Measurements from ENCODE around the gene MYL12B.

The MYL12B gene

DNA sequence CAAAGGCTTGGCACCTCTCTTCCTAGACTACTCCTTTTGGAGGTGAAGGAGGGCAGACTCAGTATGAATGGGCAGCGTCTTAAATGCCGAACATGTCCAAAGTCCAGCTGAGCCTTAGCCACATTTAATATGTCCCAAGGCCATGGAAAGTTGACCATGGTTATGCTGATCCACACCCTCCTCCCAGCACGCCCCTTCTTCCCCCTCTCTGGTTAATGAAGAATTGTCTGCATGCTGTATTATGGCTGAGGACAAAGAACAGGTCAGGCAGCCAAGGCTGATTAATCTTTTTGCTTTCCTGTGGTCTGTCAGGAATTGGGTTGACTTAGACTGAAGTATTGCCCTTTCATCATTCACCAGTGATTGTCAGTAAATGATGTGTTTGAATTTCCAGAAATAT lies 36.3 kb upstream of the MYL12B start:
- DNase-seq (ENCODE audit: low read depth): no peak
- no peak for TF ChIP-seq CTCF (IDR thresholded peaks at IDR 0.05; ENCODE audit: insufficient read depth, low read depth, low read length, missing control alignments)
- no peak overlapping the region for H3K4me3 ChIP-seq (ENCODE audit: low read depth, low read length)

DNA sequence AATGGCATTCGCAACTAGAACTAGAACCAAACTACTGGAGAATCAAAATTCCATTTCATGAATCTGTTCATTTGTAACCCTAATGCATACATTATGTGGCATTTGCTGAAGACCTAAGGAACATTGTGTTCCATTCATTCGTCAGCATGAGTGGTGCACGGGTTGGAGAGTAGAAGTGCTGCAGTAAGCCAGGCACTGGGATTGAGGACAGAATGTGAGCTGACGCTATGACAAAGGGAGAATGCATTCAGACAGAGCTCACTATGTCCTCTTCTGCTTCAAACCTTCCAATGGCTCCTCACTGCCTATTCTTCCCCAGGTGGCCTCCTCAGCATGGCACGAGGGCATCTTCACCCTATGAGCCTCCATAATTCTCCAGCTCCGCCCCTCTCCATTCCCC lies 35.9 kb upstream of the MYL12B start:
- no peak overlapping the region for H3K4me3 ChIP-seq (ENCODE audit: low read depth, low read length)
- no peak for DNase-seq (ENCODE audit: low read depth)
- no peak for TF ChIP-seq CTCF (IDR thresholded peaks at IDR 0.05; ENCODE audit: insufficient read depth, low read depth, low read length, missing control alignments)

GRCh38 chr18:3230401-3231334 lies 31.3 kb upstream of the MYL12B start:
- TF ChIP-seq CTCF (IDR thresholded peaks at IDR 0.05; ENCODE audit: insufficient read depth, low read depth, low read length, missing control alignments): no peak
- H3K4me3 ChIP-seq (ENCODE audit: low read depth, low read length): no peak overlapping the region
- DNase-seq (ENCODE audit: low read depth): no peak

DNA sequence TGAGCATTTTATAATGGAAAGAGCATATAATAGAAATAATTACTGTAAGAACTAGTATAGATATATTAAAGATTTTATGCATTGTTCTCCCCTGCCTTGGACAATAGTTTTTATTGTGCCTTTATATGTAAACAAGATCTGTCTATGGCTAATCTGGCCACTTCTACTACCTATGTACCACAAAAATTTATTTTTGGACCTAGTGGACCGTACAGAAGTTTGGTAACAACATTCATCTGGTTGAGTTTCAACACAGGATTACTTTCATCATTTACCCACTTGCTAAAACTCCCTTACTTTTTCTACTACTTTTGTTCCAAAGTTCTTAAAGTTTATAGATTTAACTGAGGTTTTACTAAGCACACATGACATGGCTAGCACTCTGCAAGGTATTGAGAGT lies 28.9 kb upstream of the MYL12B start:
- no peak for TF ChIP-seq CTCF (IDR thresholded peaks at IDR 0.05; ENCODE audit: insufficient read depth, low read depth, low read length, missing control alignments)
- DNase-seq (ENCODE audit: low read depth): no peak
- H3K4me3 ChIP-seq (ENCODE audit: low read depth, low read length): no peak overlapping the region

GRCh38 chr18:3233433-3234168 lies 28.3 kb upstream of the MYL12B start:
- TF ChIP-seq CTCF (IDR thresholded peaks at IDR 0.05; ENCODE audit: insufficient read depth, low read depth, low read length, missing control alignments): no peak
- no peak for DNase-seq (ENCODE audit: low read depth)
- no peak overlapping the region for H3K4me3 ChIP-seq (ENCODE audit: low read depth, low read length)

DNA sequence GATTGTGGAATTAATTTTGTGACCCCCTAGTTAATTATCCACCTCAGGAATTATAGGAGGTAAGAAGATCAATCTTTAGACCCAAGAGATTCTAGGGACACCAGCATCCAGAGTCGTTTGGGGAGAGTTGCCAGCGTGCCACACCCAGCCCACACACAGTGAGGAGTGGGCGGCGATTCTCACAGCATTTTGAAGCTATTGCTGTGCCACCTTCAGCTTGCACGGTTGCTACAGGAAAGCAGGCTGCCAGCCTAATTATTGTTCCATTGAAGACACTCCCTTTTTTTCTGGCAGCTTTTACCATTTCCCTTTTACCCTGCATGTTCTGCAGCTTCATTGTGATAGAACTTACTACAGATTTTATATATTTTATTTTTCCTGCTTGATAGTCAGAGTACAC lies 27.5 kb upstream of the MYL12B start:
- H3K4me3 ChIP-seq (ENCODE audit: low read depth, low read length): no peak overlapping the region
- DNase-seq (ENCODE audit: low read depth): no peak
- TF ChIP-seq CTCF (IDR thresholded peaks at IDR 0.05; ENCODE audit: insufficient read depth, low read depth, low read length, missing control alignments): no peak

Data from GM12865 (cell line).